Ishikawa (cell line): ENCODE results near the gene FSCN2.

Experiments
- CEBPB ChIP-seq: IDR thresholded peaks from 2 replicates; pipeline ENCODE4 v1.6.1; 2012
- CREB1 ChIP-seq: IDR thresholded peaks from 2 replicates; pipeline ENCODE4 v1.6.1; 2012; ENCODE audit warnings: low read depth
- EGR1 ChIP-seq: IDR thresholded peaks from 2 replicates; pipeline ENCODE4 v1.6.1; 2012
- EP300 ChIP-seq: IDR thresholded peaks from 2 replicates; pipeline ENCODE4 v1.6.1; 2012; ENCODE audit warnings: borderline replicate concordance
- FOXM1 ChIP-seq: IDR thresholded peaks from 2 replicates; pipeline ENCODE4 v1.6.1; 2012; ENCODE audit warnings: low read depth, borderline replicate concordance
- MAX ChIP-seq: IDR thresholded peaks from 2 replicates; pipeline ENCODE4 v1.6.1; 2012
- NFIC ChIP-seq: IDR thresholded peaks from 2 replicates; pipeline ENCODE4 v1.6.1; 2012
- RAD21 ChIP-seq: IDR thresholded peaks from 2 replicates; pipeline ENCODE4 v1.6.1; 2012; ENCODE audit warnings: low read depth
- REST ChIP-seq: IDR thresholded peaks from 2 replicates; pipeline ENCODE4 v1.6.1; 2012; ENCODE audit warnings: low read depth, mild to moderate bottlenecking
- TAF1 ChIP-seq: IDR thresholded peaks from 2 replicates; pipeline ENCODE4 v1.6.1; 2012; ENCODE audit warnings: low read depth, mild to moderate bottlenecking
- TCF12 ChIP-seq: IDR thresholded peaks from 2 replicates; pipeline ENCODE4 v1.6.1; 2012; ENCODE audit warnings: low read depth
- TEAD4 ChIP-seq: IDR thresholded peaks from 2 replicates; pipeline ENCODE4 v1.6.1; 2012
- USF1 ChIP-seq: IDR thresholded peaks from 2 replicates; pipeline ENCODE4 v1.6.1; 2012
- YY1 ChIP-seq: IDR thresholded peaks from 2 replicates; pipeline ENCODE4 v1.6.1; 2012; ENCODE audit warnings: low read depth
- ZBTB7A ChIP-seq: IDR thresholded peaks from 2 replicates; pipeline ENCODE4 v1.6.1; 2012; ENCODE audit warnings: low read depth

The FSCN2 gene

GRCh38 chr17:81523402-81524038 lies 4.7 kb upstream of the FSCN2 start:
- TF ChIP-seq RAD21 = no peak
- TF ChIP-seq TCF12 = no peak; the same call in 1 of the 2 replicates
- no peak for TF ChIP-seq CREB1
- TF ChIP-seq MAX = no peak; the same call in none of the 2 replicates
- TF ChIP-seq FOXM1 = no peak
- TF ChIP-seq EP300 = 0 out of 2 replicates have a peak, but pooled peaks have one; percentile 20
- TF ChIP-seq TAF1 = no peak
- no peak for TF ChIP-seq TEAD4
- TF ChIP-seq USF1 = peak; percentile 84
- TF ChIP-seq REST = no peak
- TF ChIP-seq YY1 = no peak
- no peak for TF ChIP-seq EGR1
- TF ChIP-seq ZBTB7A = peak; percentile 17
- peak; percentile 50 for TF ChIP-seq NFIC

GRCh38 chr17:81524039-81524864 lies 3.9 kb upstream of the FSCN2 start:
- TF ChIP-seq YY1 (no peak), MAX (0 out of 2 replicates have a peak, but pooled peaks have one; percentile 23)

- no peak for TF ChIP-seq TEAD4
- TF ChIP-seq EP300 = no peak
- no peak for TF ChIP-seq USF1
- TF ChIP-seq YY1 = no peak
- no peak for TF ChIP-seq ZBTB7A
- no peak for TF ChIP-seq CREB1
- no peak for TF ChIP-seq RAD21
- no peak for TF ChIP-seq CEBPB
- no peak for TF ChIP-seq MAX
- no peak for TF ChIP-seq REST
- TF ChIP-seq TAF1 = no peak
- no peak for TF ChIP-seq EGR1
Observed at GRCh38 chr17:81524865-81525159, 3.4 kb upstream of the FSCN2 start.

GRCh38 chr17:81526662-81527571 lies 1.3 kb upstream of the FSCN2 start:
- no peak for TF ChIP-seq CREB1
- TF ChIP-seq EP300 = no peak
- no peak for TF ChIP-seq FOXM1
- TF ChIP-seq MAX = no peak
- no peak for TF ChIP-seq RAD21
- TF ChIP-seq ZBTB7A = no peak
- TF ChIP-seq REST = no peak
- no peak for TF ChIP-seq USF1
- TF ChIP-seq EGR1 = no peak
- no peak for TF ChIP-seq YY1
- TF ChIP-seq TEAD4 = no peak
- no peak for TF ChIP-seq TAF1
- no peak for TF ChIP-seq NFIC
- no peak for TF ChIP-seq CEBPB
- TF ChIP-seq TCF12 = no peak
